Naive thymus-derived CD4-positive, alpha-beta T cell (primary cell): ENCODE data around the gene XKR7. TPM values are rescaled to one million over a fixed set of nuclear protein-coding genes. Genes with fewer than 3 reads are reported as not detected.

Experiments used
- ATAC-seq: fragments of 150-1000 bp; cut with Tn5 transposase; 2 replicates; pipeline ENCODE4 v1.10.0; 2021; ENCODE audit warnings: mild to moderate bottlenecking, moderate library complexity
- CTCF ChIA-PET: fragments of 350-600 bp; sonication (Branson Sonifier 250); formaldehyde crosslinking; loops from one replicate; lab custom pipeline; 2021; ENCODE audit warnings: antibody characterized with exemption; lab: Charles Lee
- POLR2A ChIA-PET: fragments of 350-600 bp; sonication (Branson Sonifier 250); formaldehyde crosslinking; loops from one replicate; lab custom pipeline; 2021; ENCODE audit warnings: antibody characterized with exemption, inconsistent platforms; lab: Charles Lee
- DNase-seq, 9 donors: peaks; one replicate each; pipeline versions ENCODE4 v3.0.0 to v3.0.0-alpha.2; 2020 to 2022; ENCODE audit warnings: mixed read lengths in 1 of 9
- H3K27ac ChIP-seq: one replicate; pipeline ENCODE4 v1.7.0; 2013; ENCODE audit warnings: mild to moderate bottlenecking, low read depth, low read length, moderate library complexity
- H3K27me3 ChIP-seq, 2 donors: one replicate each; pipeline ENCODE4 v1.7.0; 2013; ENCODE audit warnings: low read length in 2 of 2, mild to moderate bottlenecking in 2 of 2, moderate library complexity in 2 of 2; ENCODE audit not compliant: control insufficient read depth in 2 of 2, insufficient read depth in 2 of 2
- H3K36me3 ChIP-seq, 3 experiments: 1 replicate in 2 of 3; 2 replicates in 1 of 3; pipeline ENCODE4 v1.7.0; 2013; ENCODE audit warnings: low read length in 3 of 3, mild to moderate bottlenecking in 3 of 3, moderate library complexity in 1 of 3; ENCODE audit not compliant: insufficient read depth in 3 of 3, control insufficient read depth in 2 of 3
- H3K4me1 ChIP-seq, 2 donors: one replicate each; pipeline ENCODE4 v1.7.0; 2013; ENCODE audit warnings: low read length in 2 of 2, mild to moderate bottlenecking in 2 of 2, moderate library complexity in 1 of 2; ENCODE audit not compliant: control insufficient read depth in 2 of 2, insufficient read depth in 2 of 2
- H3K4me3 ChIP-seq: 2 replicates; pipeline ENCODE4 v1.7.0; 2013; ENCODE audit warnings: mild to moderate bottlenecking, low read length
- H3K9me3 ChIP-seq, 3 experiments: 1 replicate in 2 of 3; 2 replicates in 1 of 3; pipeline ENCODE4 v1.7.0; 2013; ENCODE audit warnings: low read length in 3 of 3; ENCODE audit not compliant: control insufficient read depth in 2 of 3
- H3K27ac Mint-ChIP-seq, 9 donors: one replicate each; pipeline ENCODE4 v1.8.0; 2020 to 2022; ENCODE audit warnings: mixed read lengths in 9 of 9, mild to moderate bottlenecking in 8 of 9, moderate library complexity in 5 of 9, inconsistent platforms in 2 of 9
- H3K27me3 Mint-ChIP-seq, 5 donors: one replicate each; pipeline ENCODE4 v1.8.0; 2021 to 2022; ENCODE audit warnings: mixed read lengths in 5 of 5, mild to moderate bottlenecking in 1 of 5
- H3K36me3 Mint-ChIP-seq, 5 donors: one replicate each; pipeline ENCODE4 v1.8.0; 2020 to 2022; ENCODE audit warnings: mixed read lengths in 5 of 5, mild to moderate bottlenecking in 3 of 5, inconsistent platforms in 1 of 5
- H3K4me1 Mint-ChIP-seq, 7 donors: one replicate each; pipeline ENCODE4 v1.8.0; 2020 to 2022; ENCODE audit warnings: mixed read lengths in 7 of 7, mild to moderate bottlenecking in 3 of 7, inconsistent platforms in 1 of 7
- H3K4me3 Mint-ChIP-seq, 10 donors: one replicate each; pipeline ENCODE4 v1.8.0; 2020 to 2022; ENCODE audit warnings: mild to moderate bottlenecking in 10 of 10, mixed read lengths in 10 of 10, moderate library complexity in 6 of 10, inconsistent platforms in 2 of 10
- H3K9me3 Mint-ChIP-seq, 11 donors: one replicate each; pipeline ENCODE4 v1.8.0; 2020 to 2022; ENCODE audit warnings: mixed read lengths in 11 of 11, mild to moderate bottlenecking in 4 of 11, inconsistent platforms in 1 of 11, moderate library complexity in 1 of 11
- intact Hi-C, 2 donors: fragments of 100-400 bp; cut with micrococcal nuclease; formaldehyde crosslinking; loops; one replicate each; pipeline ENCODE4 v1.15.1; 2023
- polyA plus RNA-seq, 2 donors: library from polyadenylated mRNA; unstranded; fragments of 300-500 nt; fragmentation: Illumina TruSeq; gene quantifications; one replicate each; pipeline ENCODE4 v1.2.3, GENCODE V29; 2021
- total RNA-seq, 6 experiments: library from RNA in 5 of 6; stranded (reverse) in 5 of 6; gene quantifications; 1 replicate in 5 of 6; 2 replicates in 1 of 6; pipeline ENCODE4 v1.2.3 and lab custom pipeline; 2021 to 2026

The XKR7 gene
- total and polyA plus RNA-seq, 7 experiments from 2014 or later: 0.05 TPM; not detected in 6

DNA sequence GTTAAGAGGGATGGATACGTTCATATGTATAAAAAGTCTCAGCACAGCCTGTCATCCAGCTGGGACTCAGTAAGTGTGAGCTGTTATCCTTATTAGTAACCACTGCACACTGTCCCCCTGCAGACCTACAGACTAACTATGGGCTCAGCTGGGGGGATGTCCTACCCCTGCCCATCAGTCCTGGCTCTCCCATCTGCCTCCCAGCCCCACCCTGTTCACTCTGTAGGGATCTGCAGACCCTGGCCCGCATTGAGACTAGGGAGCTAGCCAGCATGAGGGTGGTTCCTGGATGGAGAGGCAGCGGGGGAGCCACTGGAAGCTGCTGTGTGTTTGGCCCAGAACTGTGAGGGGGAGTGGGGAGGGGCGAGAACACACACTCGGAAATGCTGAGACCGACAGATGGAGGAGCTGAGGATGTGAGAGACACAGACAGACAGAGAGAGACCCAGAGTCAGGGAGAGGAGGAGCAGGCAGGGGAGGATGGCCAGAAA, 17.1 kb downstream of the XKR7 start:
- H3K9me3 Mint-ChIP-seq: peaks cover 0 to 2% (median 0%) of the 10 kb centered on the region in 11 donors
- no peaks in the 10 kb centered on the region for H3K36me3 Mint-ChIP-seq
- Histone ChIP-seq H3K4me3 (no peak overlapping the region), H3K27me3 (no peaks in the 10 kb centered on the region), H3K36me3 (no peaks in the 10 kb centered on the region), H3K4me1 (no peaks in the 10 kb centered on the region), H3K27ac (no peak overlapping the region), H3K9me3 (no peaks in the 10 kb centered on the region)
- ChIA-PET CTCF (no interaction called here), POLR2A (no interaction called here)
- DNase-seq: no peak
- H3K27me3 Mint-ChIP-seq: peaks cover 3 to 12% (median 4%) of the 10 kb centered on the region in 5 donors
- intact Hi-C loops: no loop called here
- peaks cover 0 to 2% (median 0%) of the 10 kb centered on the region in 7 donors for H3K4me1 Mint-ChIP-seq
- no peak for ATAC-seq
- no peak overlapping the region for H3K27ac Mint-ChIP-seq
- H3K4me3 Mint-ChIP-seq: no peak overlapping the region

DNA sequence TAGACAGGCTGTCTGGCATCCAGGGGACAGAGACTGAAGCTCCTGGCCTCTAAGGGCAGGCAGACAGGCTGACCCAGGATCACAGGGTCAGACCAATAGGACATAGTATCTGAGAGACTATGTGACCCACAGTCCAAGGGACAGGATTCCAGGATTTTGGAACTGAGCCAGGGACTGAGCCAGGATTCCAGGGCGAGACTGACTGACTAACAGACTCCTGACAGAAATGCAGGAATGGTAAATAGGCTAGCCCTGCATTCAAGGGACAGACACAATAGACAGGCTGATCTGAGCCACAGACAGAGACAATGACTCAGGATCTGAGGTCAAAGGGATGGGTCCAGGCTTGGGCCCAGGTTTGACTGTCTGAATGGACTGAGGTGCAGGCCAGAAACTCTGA, 19.8 kb downstream of the XKR7 start:
- H3K9me3 ChIP-seq: no peaks in the 10 kb centered on the region
- CTCF ChIA-PET: no interaction called here
- intact Hi-C loops: no loop called here
- no peak overlapping the region for H3K4me3 ChIP-seq
- no peaks in the 10 kb centered on the region for H3K36me3 ChIP-seq
- H3K9me3 Mint-ChIP-seq: no peaks in the 10 kb centered on the region
- H3K4me1 ChIP-seq: no peaks in the 10 kb centered on the region
- no peaks in the 10 kb centered on the region for H3K36me3 Mint-ChIP-seq
- no peak overlapping the region for H3K27ac Mint-ChIP-seq
- no peak overlapping the region for H3K27ac ChIP-seq
- DNase-seq (no peak), ATAC-seq (no peak)
- H3K27me3 ChIP-seq: no peaks in the 10 kb centered on the region
- H3K4me3 Mint-ChIP-seq: no peak overlapping the region
- H3K27me3 Mint-ChIP-seq: peaks cover 0 to 12% (median 6%) of the 10 kb centered on the region in 5 donors
- peaks cover 0 to 2% (median 0%) of the 10 kb centered on the region in 7 donors for H3K4me1 Mint-ChIP-seq
- POLR2A ChIA-PET: no interaction called here

DNA sequence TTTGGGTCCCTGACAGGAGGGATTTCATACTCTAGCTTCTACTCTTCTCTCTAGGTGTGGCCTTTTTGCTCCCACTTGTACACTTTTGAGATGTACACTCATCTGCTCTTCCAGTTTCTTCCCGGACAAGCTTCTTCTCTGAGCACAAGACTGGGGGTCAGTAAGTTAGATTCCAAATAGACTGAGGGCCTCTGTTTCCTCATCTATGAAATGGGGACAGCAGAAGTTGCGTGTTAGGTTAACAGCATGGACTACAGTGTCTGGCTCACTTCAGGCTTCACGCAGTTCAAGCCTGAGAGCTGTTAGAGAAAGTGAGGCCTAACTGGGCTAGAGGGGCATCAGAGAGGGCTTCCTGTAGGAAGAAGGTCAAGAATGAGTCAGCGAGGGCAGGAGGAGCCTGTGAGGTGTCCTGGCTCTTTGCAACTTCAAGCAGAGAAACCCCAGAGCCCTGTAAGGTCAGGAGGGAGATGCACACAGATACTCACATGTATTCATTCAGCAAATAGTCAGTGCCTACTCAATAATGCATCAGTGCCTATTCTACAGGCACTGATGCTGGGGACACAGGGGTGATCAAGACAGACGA, 20.6 kb downstream of the XKR7 start:
- intact Hi-C loops: no loop called here
- H3K4me1 Mint-ChIP-seq: peaks cover 0 to 2% (median 0%) of the 10 kb centered on the region in 7 donors
- H3K27me3 Mint-ChIP-seq: peaks cover 5 to 11% (median 7%) of the 10 kb centered on the region in 5 donors
- no peaks in the 10 kb centered on the region for H3K27me3 ChIP-seq
- H3K36me3 ChIP-seq: no peaks in the 10 kb centered on the region
- POLR2A ChIA-PET: no interaction called here
- H3K27ac Mint-ChIP-seq: no peak overlapping the region
- H3K27ac ChIP-seq: no peak overlapping the region
- H3K9me3 Mint-ChIP-seq: no peaks in the 10 kb centered on the region
- CTCF ChIA-PET: no interaction called here
- H3K4me1 ChIP-seq: no peaks in the 10 kb centered on the region
- DNase-seq (no peak), ATAC-seq (no peak)
- H3K4me3 ChIP-seq: no peak overlapping the region
- no peak overlapping the region for H3K4me3 Mint-ChIP-seq
- H3K36me3 Mint-ChIP-seq: no peaks in the 10 kb centered on the region
- H3K9me3 ChIP-seq: no peaks in the 10 kb centered on the region

DNA sequence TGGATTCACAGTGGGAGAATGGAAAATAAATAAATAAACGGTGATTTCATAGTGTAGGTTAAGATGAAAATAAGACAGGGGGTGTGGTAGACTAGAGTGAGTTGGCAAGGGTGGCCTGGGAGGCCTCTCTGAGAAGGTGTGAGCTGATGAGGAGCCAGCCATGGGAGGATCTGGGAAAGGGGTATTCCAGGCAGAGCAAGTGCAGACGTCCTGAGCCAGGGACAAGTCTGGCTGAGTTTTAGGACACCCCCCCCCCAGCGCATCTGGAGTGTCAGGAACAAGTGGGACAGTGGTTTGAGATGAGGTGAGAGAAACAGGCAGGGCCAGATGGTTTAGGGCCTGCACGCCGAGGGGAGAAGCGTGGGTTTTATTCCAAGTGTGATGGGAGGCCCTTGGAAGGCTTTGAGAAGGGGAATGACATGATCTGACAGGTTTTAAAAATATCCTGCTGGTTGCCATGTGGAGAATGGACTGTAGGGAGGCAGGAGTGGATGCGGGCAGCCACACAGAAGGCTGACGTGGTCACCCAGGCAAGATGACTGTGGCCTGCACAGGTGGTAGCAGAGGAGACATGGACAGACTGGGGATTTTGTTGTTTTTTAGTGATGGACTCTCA, 21.2 kb downstream of the XKR7 start:
- H3K27me3 ChIP-seq: no peaks in the 10 kb centered on the region
- H3K36me3 ChIP-seq: no peaks in the 10 kb centered on the region
- intact Hi-C loops: no loop called here
- ChIA-PET POLR2A (no interaction called here), CTCF (no interaction called here)
- no peak overlapping the region for H3K27ac ChIP-seq
- no peaks in the 10 kb centered on the region for H3K9me3 ChIP-seq
- H3K4me1 ChIP-seq: no peaks in the 10 kb centered on the region
- Mint-ChIP-seq H3K27me3 (peaks cover 11 to 17% (median 13%) of the 10 kb centered on the region in 5 donors), H3K4me1 (peaks cover 0 to 2% (median 0%) of the 10 kb centered on the region in 7 donors), H3K9me3 (no peaks in the 10 kb centered on the region), H3K36me3 (no peaks in the 10 kb centered on the region), H3K27ac (no peak overlapping the region), H3K4me3 (no peak overlapping the region)
- DNase-seq: no peak
- ATAC-seq: no peak
- no peak overlapping the region for H3K4me3 ChIP-seq

DNA sequence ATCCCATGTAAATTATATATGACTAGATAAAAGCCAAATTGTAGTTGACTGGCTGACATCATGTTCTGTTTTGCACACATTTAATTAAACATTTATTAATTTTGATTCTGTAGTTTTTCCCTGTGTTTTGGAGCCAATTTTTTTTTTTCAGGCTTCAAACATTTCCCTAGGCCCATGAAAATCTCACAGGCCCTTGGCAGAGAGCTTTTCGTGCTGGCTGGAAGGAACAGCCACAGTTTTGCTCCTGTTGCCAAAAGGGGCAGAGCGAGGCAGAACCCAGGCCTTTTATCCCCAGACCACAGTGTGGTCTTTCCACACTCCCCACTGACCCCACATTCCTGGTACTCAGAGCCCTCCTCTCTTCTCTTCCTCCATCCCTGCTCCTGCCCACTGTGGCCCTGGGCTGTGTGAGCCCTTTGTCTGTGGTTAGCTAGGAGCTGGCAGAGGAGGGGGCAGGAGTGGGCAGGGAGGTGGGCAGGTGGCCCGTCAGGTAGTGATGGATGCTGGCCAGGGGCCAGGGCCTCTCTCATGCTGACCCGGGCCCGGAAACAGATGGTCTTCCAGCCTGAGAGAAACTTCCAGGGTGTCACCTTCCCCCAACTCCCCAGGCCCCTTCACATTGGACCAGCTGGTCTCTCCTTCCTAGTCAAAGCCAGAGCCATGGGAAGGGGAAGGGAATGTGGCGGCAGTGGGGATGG, 22.8 kb downstream of the XKR7 start:
- no peak for DNase-seq
- no peak overlapping the region for H3K4me3 ChIP-seq
- H3K4me1 Mint-ChIP-seq: peaks cover 0 to 4% (median 0%) of the 10 kb centered on the region in 7 donors
- H3K27ac ChIP-seq: no peak overlapping the region
- H3K36me3 Mint-ChIP-seq: no peaks in the 10 kb centered on the region
- POLR2A ChIA-PET: no interaction called here
- no peak overlapping the region for H3K27ac Mint-ChIP-seq
- H3K27me3 Mint-ChIP-seq: peaks cover 19 to 31% (median 23%) of the 10 kb centered on the region in 5 donors
- intact Hi-C loops: no loop called here
- H3K27me3 ChIP-seq: no peaks in the 10 kb centered on the region
- no peak overlapping the region for H3K4me3 Mint-ChIP-seq
- no peaks in the 10 kb centered on the region for H3K9me3 ChIP-seq
- CTCF ChIA-PET: no interaction called here
- no peaks in the 10 kb centered on the region for H3K4me1 ChIP-seq
- no peaks in the 10 kb centered on the region for H3K9me3 Mint-ChIP-seq
- ATAC-seq: no peak
- no peaks in the 10 kb centered on the region for H3K36me3 ChIP-seq

DNA sequence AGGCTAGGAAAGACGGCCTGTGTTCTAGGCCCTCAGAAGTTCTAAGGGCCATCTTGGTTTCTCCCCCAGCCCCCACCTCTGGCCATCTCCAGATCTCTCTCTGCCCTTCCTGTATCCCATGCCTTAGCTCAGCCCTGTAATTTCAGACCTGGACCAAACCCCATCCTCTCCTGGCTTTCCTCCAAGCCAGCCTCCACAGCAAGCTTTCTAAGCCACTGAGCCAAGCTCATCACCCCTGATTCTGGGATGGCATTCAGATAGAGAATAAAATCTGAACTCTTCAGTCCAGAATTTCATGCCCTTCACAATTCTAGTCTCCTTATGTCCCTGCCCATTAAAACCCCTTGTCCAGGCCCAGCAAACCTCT, 23.4 kb downstream of the XKR7 start:
- H3K4me3 Mint-ChIP-seq: no peak overlapping the region
- CTCF ChIA-PET: no interaction called here
- H3K27me3 ChIP-seq: no peaks in the 10 kb centered on the region
- no peak for DNase-seq
- no peak for ATAC-seq
- peaks cover 24 to 35% (median 28%) of the 10 kb centered on the region in 5 donors for H3K27me3 Mint-ChIP-seq
- H3K36me3 Mint-ChIP-seq: no peaks in the 10 kb centered on the region
- intact Hi-C loops: no loop called here
- H3K4me3 ChIP-seq: no peak overlapping the region
- H3K27ac Mint-ChIP-seq: no peak overlapping the region
- peaks cover 0 to 5% (median 0%) of the 10 kb centered on the region in 7 donors for H3K4me1 Mint-ChIP-seq
- no peaks in the 10 kb centered on the region for H3K4me1 ChIP-seq
- H3K27ac ChIP-seq: no peak overlapping the region
- H3K9me3 Mint-ChIP-seq: no peaks in the 10 kb centered on the region
- no peaks in the 10 kb centered on the region for H3K9me3 ChIP-seq
- H3K36me3 ChIP-seq: no peaks in the 10 kb centered on the region
- POLR2A ChIA-PET: no interaction called here
